Measurements from ENCODE around the gene HAPLN1.
"Not testable (repeated sequence)": the region's sequence is repeated elsewhere in the genome, so short reads cannot be mapped to it uniquely, and the experiment has no call there.

HAPLN1 gene

DNA sequence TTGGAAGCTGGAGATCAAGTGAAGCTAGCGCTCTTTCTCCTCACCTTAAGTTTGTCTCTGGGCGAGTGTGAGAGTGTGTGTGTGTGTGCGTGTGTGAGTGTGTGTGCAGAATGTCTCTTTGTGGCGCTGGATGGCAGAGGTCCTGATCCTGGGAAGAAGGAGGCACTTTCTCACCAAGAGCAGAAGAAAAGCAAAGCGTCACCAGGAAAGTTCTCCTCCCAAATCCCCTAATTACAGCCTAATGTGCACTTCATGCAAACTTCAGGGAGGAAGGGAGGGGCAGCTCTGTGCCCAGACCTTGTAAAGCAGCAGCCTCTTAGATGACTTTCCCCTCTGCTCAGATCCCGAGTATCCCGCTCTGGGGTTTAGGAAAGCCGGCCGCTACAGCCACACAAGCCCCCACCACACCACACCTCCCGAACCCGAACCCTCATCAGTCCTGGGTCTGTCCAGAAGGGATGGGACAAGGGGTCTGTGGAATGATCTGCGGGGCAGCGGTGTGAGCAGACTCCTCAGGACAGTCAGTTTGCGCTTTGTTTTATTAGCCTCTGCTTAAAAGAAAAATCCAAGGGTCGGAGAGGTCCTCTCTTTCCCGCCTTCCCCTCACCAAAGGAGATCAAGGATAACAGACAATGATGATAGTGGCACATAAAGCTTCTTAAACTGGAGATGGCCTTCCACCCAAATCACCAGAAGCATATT lies at the start of gene HAPLN1:
HAPLN1 (minus strand) TSS at position 20 of the 702 bp plus-strand sequence. CDS start 47,332 bp downstream, outside the sequence.
- no peak for DNase-seq

DNA sequence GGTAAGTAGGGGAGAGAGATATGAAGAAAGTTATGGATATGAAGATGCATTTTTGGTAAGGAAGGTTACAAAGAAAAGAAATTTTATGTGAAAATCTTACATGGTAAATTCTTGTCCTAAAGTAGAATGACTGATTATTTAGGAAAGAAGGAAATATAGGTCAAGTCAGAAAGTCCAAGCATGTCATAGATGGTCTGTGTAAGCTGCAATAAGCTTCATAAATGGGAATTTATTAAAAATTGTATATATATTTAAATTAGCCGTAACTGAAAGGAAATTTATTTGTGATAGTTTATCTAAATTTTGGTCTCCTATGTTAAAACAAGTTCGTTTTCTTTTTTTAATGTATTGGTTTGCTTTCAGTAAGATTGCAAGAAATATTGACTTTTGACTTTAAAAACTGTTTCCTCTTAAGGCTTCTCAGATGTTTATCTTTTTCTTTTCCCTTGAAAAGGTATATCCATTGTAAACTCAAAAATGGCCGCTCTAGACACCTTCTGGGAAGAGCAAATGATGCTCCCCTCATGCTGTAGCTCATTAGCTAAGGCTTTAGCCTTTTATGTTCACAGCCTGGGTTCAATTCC lies 46.8 kb upstream of the HAPLN1 start:
- no peak for DNase-seq

DNA sequence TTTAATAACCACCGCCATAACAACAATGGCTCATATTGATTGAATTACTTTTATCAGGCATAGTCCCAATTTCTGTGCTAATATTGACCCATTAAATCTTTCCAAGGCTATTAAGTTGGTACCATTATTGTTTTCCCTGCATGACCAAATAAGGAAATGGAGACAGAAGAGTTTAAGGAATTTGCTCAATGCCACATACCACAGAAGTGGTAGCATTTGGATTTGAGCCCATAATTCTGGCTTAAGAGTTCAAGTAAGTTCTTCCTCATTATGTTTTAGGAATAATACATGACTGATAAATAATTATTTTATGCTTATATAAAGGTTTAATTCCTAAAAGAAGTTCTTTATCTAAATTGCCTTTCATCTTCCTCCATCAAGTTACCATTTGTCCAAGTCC lies 43.4 kb upstream of the HAPLN1 start:
- DNase-seq, result no peak

DNA sequence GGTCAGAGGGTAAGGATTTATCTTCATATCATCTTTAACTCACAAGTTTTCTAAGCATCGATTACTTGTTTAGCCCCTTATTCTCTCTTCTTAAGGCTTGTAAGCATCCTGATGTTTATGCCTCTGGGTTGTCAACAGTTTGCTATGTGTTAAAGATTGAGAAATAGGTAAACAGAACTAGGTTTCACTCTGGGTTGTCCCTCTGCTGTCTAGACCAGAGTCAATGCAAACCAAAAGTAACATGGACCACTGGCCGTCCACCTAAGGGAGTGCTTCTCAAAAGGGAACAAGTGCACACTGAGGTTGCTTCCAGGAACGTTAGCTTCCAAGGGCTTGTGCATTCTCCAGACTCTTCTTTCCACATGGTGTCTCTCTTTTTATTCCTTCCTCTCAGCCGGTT lies 39.9 kb upstream of the HAPLN1 start:
- DNase-seq, result no peak

DNA sequence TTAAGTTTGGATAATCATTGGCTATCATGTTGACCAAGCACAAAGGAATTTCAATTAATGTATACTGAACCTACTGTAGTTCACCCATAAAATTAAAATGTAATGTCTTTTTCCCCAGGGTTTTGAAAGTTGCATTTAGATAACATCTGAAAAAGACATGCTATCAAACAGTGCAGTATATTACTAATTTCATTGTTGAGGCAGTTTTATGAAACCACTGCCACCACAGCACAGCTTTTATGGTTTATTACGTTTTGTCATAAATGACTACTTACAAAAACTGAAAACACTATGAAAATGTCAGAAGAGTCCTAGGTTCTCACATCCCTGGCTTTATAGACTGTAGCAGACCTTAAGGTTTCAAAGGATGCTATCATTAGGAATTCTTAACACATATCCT lies 32.0 kb upstream of the HAPLN1 start:
- DNase-seq, result no peak

DNA sequence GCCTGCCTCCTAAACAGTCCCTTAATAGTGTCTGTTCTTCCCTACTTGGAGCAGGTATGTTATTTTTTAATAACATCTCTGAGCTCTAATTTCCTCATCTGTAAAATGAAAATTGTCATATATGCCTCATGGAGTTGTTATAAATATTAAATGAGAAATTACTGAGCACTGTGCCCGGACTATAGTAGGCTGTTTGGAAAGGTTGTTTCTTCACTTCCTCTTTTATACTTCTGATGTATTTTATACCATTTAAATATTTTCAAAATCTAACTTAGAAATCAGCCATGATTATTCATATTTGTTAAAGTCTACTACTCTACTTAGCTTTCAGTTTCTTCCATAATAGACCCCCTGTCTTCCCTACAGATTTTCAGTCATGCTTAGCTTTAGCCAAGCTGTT lies 30.5 kb upstream of the HAPLN1 start:
- DNase-seq, result no peak

DNA sequence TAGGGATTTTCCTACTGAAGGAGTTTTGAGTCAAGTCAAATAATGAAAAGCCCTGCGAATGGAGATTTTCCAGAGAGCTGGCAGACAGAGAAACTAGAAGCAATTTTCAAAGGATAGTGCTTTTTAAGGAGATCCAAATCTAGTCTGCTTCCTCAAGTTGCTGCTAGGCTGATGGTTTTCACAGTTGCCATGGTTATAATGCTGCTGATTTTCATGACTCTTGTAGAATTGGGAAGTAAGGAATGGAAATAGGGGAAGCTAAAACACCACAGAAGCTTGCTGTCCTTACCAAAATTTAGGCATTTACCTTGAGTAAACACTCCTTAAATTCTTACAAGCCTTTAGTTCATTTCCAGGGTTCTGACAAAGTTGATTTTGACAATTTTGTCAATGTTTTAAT lies 30.1 kb upstream of the HAPLN1 start:
- DNase-seq, result no peak

DNA sequence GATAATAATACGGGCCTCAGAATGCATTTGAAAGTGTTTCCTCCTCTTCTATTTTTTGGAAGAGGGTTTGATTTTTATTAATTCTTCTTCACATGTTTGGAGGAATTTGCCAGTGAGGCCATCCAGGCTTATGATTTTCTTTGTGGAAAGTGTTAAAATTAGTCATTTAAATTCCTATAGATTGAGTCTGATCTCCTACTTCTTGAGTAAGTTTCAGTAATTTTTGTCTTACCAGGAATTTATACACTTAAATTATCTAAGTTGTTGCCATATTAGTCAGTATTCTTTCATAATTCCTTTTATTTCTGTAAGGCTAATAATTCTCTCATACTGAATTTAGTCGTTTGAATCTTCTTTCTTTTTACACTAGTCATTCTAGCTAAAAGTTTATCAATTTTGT lies 25.2 kb upstream of the HAPLN1 start:
- DNase-seq, result no peak

DNA sequence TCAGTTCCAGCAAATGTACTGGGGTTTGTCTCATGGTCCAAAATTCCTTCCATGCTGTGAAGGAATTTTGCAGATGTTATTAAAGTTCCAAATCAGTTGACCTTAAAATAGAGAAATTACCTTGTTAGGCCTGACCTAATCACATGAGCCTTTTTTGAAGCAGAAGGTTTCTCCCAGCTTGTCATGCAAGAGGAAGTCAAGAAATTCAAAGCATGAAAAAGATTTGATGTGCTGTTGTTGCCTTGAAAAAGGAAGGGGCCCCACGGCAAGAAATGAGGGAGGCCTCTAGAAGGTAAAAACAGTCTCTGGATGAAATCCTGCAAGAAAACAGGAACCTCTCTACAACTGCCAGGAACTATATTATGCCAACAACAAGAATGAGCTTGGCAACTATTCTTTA lies 24.2 kb upstream of the HAPLN1 start:
- DNase-seq, result no peak

DNA sequence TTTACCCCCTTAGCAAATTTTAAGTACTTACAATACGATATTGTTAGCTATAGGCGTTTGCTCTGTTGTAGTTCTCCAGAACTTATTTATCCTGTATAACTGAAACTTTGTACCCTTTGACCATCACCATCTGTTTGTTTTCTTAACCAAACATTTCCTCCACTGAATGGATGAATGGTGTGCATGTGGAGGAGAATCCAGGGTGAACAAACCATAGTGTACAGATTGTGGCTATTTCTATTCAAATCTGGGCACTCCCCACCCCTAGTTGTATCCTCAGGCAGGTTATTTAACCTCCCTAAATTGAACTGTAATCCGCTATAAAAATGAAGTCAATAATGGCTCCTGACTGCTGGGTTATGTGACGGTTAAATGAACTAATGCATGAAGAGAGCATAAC lies 21.4 kb upstream of the HAPLN1 start:
- DNase-seq, result no peak

DNA sequence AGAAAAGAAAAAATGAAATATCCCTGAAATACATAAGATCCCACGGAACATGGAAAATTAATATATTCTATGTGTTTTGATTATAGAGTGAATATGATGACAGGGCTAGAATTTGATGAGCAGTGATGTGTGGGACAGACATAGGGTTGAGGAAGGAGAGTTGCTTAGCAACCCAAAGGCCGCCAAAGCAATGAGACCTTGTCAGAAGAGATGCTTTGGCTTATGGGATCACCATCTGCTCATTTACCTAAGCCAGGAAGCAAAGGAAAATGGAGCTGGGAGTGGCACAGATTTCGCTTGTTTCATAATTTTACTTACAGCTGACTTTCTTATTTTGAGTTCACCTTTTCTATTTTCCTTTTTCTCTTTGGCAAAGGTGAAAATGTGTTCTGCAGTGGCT lies 20.9 kb upstream of the HAPLN1 start:
- DNase-seq, result no peak

DNA sequence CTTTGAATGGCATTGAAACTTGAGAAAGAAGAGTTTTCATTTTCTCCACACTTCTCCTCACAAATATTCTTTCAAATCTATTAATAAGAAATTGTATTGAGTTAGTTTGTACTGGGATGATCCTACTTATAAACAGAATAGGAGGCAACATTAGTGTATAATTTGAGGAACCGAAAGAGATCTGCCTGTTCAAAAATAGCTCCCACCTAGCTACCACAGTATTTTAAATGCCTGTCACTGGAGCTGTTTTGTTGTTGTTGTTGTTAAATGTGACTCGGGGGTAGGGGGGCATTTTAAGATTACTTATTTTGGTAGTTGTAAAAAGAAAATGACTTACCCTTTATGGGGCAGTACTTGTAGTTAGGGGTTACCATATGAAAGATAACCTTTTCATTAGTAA lies 20.1 kb upstream of the HAPLN1 start:
- DNase-seq, result no peak

DNA sequence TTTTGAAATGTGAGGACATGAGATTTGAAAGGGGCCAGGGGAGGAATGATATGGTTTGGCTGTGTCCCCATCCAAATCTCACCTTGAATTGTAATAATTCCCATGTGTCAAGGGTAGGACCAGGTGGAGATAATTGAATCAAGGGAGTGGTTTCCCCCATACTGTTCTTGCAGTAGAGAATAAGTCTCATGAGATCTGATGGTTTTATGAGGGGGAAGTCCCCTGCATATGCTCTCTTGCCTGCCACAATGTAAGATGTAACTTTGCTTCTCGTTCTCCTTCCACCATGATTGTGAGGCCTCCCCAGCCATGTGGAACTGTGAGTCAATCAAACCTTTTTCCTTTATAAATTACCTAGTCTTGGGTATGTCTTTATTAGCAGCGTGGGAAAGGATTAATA lies 15.5 kb upstream of the HAPLN1 start:
- DNase-seq, result not testable (repeated sequence)

DNA sequence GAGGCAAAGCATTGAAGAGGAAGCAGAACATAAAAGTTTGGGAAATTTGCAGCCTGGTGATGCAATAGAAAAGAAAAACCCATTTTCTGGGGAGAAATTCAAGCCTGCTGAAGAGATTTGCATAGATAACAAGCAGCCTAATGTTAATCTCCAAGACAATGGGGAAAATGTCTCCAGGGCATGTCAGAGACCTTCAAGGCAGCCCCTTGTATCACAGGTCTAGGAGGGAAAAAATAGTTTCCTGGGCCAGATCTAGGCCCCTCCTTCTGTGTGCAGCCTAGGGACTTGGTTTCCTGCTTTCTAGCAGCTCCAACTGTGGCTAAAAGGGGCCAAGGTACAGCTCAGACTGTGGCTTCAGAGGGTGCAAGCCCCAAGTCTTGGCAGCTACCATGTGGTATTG lies 14.4 kb upstream of the HAPLN1 start:
- not testable (repeated sequence) for DNase-seq

DNA sequence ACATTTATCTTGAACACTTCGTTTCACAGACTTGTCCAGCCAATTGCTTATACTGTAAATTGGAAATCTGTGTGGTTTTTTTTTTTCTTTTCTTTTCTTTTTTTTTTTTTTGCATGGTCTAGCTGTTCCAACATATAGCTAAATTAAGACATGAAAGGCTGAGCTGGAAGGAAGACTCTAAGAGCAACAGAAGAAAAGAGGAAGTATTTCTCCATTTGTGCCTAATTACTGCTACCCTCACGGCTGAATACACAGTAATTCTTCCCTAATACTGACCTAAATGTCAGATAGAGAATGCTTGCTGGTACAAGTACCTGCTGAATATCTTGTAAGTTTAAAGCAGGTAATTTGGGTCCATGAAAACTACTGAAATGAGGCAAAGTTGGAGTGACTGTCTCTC lies 11.0 kb upstream of the HAPLN1 start:
- DNase-seq, result no peak

DNA sequence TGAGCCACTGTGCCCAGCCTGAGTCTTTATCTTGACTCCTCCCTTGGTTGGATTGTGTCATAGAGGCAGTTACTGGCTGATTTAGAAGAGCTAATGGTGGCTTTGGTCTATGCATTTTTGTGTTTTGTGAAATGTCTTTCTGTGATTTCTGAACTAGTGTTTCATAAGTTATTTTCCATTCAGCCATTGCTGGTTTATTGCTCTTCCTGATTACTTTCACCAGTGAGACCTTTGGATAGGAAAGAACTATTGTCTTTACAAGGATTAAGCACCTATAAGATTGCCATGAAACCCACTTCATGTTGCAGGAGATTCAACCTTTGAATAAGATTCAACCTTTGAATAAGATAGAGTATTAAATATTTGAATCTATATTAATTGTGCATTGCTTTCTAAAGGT lies 8.7 kb upstream of the HAPLN1 start:
- DNase-seq, result no peak

DNA sequence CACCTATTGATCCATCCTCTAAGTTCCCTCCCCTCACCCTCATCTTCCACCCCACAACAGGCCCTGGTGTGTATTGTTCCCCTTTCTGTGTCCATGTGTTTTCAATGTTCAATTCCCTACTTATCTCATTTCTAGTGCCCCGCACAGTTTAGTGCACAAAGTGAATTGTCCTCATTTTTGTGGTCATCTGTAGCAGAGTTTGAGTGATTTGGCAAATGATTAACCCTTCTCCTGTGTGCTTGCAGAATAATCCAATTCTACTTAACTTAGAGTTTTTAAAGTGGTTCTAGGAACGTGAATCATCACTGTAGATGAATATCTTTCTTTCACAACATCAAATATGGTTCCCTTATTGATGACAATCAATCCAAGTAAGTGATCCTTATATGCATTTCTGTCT lies 6.3 kb upstream of the HAPLN1 start:
- DNase-seq, result no peak

DNA sequence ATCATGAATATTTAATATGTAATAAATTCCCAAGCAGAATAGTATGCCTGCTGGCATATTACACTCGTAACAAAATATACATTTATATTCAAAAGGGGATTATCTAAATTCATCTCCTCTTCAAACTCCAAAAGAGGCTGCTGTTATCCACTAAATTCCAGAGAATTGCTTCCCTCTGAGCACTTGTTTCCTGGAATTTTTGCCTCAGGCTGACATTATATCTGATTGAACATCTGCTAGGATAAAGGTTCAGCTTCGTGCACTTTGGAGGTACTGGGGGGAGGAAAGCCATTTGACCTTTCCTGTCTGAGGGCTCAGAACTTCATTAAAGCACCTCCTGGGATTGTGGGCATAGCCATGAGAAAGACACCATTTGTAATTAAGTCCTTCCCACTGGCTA lies 4.3 kb upstream of the HAPLN1 start:
- no peak for DNase-seq

DNA sequence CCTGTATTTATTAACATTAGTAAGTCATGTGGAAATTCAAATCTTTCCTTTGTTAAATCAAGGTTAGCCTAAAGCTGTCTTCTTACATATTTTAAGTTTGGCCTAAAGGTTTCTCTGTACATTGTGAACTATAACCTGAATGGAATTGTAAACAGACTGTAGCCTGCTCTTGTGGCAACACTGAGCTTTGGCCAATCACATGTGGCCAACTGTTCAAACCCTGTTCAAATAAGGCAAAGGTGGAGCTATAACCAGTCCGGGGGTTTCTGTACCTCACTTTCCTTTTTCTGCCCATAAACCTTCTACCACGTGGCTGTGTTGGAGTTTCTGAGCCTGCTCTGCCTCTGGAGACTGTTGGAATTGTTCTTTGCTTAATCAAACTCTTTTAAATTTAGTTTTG lies 3.3 kb upstream of the HAPLN1 start:
- no peak for DNase-seq

DNA sequence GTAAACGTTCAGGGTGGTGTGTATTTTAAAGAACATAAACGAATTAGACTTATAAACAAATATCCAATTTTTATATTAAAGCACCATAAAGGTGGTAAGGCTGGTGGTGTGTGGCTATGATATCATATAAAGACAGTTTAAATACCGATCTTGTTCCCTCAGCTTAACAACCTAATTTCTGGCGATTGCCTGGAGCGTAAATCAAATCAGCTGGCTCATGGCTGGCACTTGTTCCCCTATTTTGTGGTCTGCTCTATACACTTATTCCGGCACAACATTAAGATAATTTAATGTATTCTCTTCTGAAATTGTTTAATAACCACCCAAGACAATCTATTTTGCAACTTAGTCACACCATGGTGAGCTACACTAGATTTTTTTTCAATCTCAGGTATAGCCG lies 2.4 kb upstream of the HAPLN1 start:
- no peak for DNase-seq

DNA sequence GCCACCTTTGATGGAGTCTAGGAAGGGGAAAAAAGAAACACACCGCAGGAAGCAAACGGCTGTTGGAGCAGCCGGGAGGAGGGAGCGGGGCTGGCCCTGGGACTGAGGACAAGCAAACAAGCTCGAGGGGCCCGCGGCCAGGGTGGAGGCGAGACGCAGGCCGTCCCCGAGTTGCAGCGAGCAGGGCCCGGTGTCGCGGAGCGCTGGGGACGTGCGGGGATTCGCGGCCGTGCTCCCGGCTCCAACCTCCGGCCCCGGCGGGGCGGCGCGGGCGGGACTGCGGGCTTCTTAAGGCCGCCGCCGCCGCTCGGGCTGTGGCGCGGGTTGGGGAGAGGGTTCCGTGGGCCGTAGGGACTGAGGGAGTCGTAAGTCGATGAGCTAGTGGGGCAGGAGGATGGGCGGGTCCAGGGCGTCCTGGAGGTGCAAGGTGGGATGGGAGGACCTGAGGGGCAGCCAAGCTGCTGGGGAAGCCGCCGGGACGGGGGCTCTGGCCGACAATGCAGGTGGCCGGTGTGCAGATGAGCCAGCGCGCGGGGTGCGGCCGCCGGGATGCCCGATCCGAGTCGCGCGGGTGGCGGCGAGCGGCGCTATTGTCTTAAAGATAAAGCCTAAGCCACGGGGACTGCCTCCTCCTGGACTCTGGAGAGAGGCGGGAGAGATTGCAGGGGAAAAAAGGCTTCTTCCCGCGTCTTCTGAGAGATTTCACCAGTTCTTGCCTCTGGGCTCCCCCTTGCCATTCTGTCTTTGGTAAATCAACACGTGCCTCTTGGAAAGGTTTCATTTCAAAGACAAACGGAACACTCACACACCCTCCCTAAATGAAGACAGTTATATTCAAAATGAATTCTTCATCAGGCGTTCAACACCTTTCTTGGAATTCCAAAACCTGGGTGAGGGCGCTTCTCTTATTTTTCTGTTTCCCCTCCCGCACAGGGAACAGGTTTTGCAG lies 1.6 kb upstream of the HAPLN1 start:
- peak; percentile 33 to 44 for DNase-seq

DNA sequence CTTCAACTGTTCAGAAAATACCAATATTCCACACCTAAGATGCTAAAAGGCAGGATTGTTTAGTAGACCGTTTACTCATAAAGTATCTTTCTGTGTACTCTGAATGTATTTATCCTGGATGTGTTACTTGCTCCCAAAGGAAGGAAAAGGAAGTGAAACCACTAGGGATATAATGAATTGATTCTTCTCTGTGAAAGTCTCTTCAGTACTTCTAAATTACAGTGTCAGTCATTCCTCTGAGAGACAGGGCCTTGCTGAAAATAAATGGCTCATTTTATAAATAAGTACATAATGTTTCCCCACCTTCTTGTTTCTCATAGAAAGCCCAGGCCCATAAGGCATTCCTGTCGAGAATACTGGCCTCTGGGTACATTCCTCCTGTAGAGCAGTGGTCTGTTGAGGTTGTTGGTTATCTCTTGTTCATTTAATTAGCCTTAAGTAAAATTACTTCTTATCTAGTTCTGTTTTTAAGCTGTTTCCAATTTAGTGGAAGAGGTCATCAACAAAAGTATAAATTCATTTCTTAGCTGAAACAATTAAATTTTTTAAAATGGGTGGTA lies 1.6 kb downstream of the HAPLN1 start:
- DNase-seq, result no peak

DNA sequence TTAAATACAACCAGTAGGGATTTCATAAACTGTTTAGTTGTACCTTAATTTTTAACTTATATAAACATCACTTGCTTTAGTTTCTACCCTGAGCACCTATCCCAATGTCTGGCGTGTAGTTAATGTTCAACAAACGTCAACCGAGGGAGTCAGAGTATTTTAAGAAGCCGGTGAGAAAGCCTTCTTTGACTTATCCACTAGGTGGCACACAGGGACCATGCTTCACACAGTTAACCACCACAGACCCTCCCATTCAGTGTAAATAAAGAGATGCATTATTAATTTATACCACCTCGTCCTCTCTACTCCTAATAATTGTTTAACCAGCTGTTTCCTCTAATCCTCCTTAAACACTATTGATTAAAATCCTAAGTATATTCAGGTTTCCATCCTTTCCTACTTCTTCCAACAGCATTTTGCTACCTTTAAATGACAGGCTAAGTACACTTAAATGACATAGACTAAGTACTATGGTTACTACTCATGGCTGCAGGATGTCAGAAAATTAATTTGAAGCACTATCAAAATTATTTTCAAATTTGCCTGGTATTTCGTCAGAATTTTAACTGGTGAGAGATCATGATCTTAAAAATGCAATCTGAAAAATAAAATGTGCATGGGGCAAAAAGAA lies 2.3 kb downstream of the HAPLN1 start:
- DNase-seq, result peak; percentile 19 to 34

All from NCI-H1930 (cell line).